Activated CD4-positive, alpha-beta memory T cell treated with anti-CD3 and anti-CD28 coated beads for 36 hours (primary cell): ENCODE results near the gene DKKL1. TPM values are rescaled to one million over a fixed set of nuclear protein-coding genes. Genes with fewer than 3 reads are reported as not detected.
A peak's percentile ranks its signal among the peaks of the same experiment; 100 is the strongest.

ENCODE experiments used
- CTCF ChIA-PET: fragments of 350-600 bp; sonication (Branson Sonifier 250); formaldehyde crosslinking; loops from one replicate; lab custom pipeline; 2021; ENCODE audit warnings: antibody characterized with exemption, inconsistent platforms; lab: Charles Lee
- POLR2A ChIA-PET: fragments of 350-600 bp; sonication (Branson Sonifier 250); formaldehyde crosslinking; loops from one replicate; lab custom pipeline; 2021; ENCODE audit warnings: antibody characterized with exemption; lab: Charles Lee
- DNase-seq: peaks from one replicate; pipeline ENCODE4 v3.0.0-alpha.2; 2020
- H3K27ac Mint-ChIP-seq: one replicate; pipeline ENCODE4 v1.8.0; 2021; ENCODE audit warnings: mixed read lengths
- H3K27me3 Mint-ChIP-seq: one replicate; pipeline ENCODE4 v1.8.0; 2021; ENCODE audit warnings: mixed read lengths
- H3K36me3 Mint-ChIP-seq: one replicate; pipeline ENCODE4 v1.8.0; 2021; ENCODE audit warnings: mixed read lengths
- H3K4me1 Mint-ChIP-seq: one replicate; pipeline ENCODE4 v1.8.0; 2021; ENCODE audit warnings: low read depth, mixed read lengths
- H3K4me3 Mint-ChIP-seq: one replicate; pipeline ENCODE4 v1.8.0; 2021; ENCODE audit warnings: mild to moderate bottlenecking, mixed read lengths
- H3K9me3 Mint-ChIP-seq: one replicate; pipeline ENCODE4 v1.8.0; 2021; ENCODE audit warnings: mixed read lengths
- intact Hi-C: fragments of 100-400 bp; cut with micrococcal nuclease; formaldehyde crosslinking; loops from one replicate; pipeline ENCODE4 v1.15.1; 2023
- total RNA-seq, 2 experiments: library from RNA; stranded (reverse); gene quantifications; one replicate each; pipeline ENCODE4 v1.2.3, GENCODE V29; 2021

The DKKL1 gene
- total RNA-seq, 2 experiments from 2014 or later = not detected

GRCh38 chr19:49408816-49409440 is 45.3 kb downstream of the DKKL1 start:
- CTCF ChIA-PET = interaction anchor here (1.1 to 1.5 kb wide), 3 partner anchors 15 to 18 kb away, joined by 3 to 8 read pairs (median 5); no protein-coding TSS in a partner anchor
- H3K4me3 Mint-ChIP-seq = peak overlapping the region; percentile 44
- peak overlapping the region; percentile 57 for H3K27ac Mint-ChIP-seq
- no peak for DNase-seq
- no peaks in the 10 kb centered on the region for H3K27me3 Mint-ChIP-seq
- H3K9me3 Mint-ChIP-seq = no peaks in the 10 kb centered on the region
- POLR2A ChIA-PET = interaction anchor here (0.8 kb wide), 1 partner anchor 13 kb away, joined by 3 read pairs; no protein-coding TSS in a partner anchor
- peaks cover 47% of the 10 kb centered on the region for H3K4me1 Mint-ChIP-seq
- H3K36me3 Mint-ChIP-seq = no peaks in the 10 kb centered on the region
- intact Hi-C loops = no loop called here

DNA sequence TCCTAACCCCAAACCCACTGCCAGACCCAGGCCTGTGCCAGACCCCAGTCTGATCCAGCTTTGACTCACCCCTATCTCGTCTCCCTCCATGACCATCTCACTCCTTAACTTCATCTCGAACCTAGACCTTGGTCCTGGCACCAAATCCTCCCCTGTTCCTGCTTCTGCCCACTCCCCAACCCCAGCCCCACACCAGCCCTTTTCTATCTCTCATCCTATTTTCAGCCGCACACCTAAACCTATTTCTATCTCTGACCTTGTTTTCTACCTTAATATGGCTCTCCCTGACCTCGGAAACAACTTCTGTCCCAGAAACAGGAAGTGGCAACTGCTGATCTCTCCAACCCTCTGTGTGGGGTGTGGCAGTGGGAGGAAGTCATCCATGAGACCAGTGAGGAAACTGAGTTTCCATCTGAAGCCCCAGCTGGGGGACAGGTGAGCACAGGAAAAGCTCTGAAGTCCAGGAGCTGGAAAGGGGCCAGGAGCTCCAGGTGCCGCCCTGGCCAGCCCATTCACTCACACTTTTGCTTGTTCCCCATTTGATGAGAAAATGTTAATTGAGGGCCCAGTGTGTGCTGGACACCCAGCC is 45.9 kb downstream of the DKKL1 start:
- ChIA-PET POLR2A (interaction anchor here (0.5 to 0.8 kb wide), 2 partner anchors 13 to 45 kb away, joined by 3 read pairs; no protein-coding TSS in a partner anchor), CTCF (interaction anchor here (1.1 to 1.5 kb wide), 4 partner anchors 14 to 66 kb away, joined by 3 to 8 read pairs (median 4); no protein-coding TSS in a partner anchor)
- DNase-seq = peak; percentile 43
- Mint-ChIP-seq H3K4me1 (peaks cover 47% of the 10 kb centered on the region), H3K9me3 (no peaks in the 10 kb centered on the region), H3K36me3 (no peaks in the 10 kb centered on the region), H3K4me3 (peak overlapping the region; percentile 44), H3K27ac (peak overlapping the region; percentile 57), H3K27me3 (no peaks in the 10 kb centered on the region)
- intact Hi-C loops = no loop called here

- no peaks in the 10 kb centered on the region for H3K27me3 Mint-ChIP-seq
- no peak overlapping the region for H3K27ac Mint-ChIP-seq
- no peak overlapping the region for H3K4me3 Mint-ChIP-seq
- CTCF ChIA-PET = interaction anchor here (0.9 to 1.4 kb wide), 2 partner anchors 10 to 110 kb away, joined by 3 to 4 read pairs; no protein-coding TSS in a partner anchor
- H3K4me1 Mint-ChIP-seq = peaks cover 50% of the 10 kb centered on the region
- no peaks in the 10 kb centered on the region for H3K9me3 Mint-ChIP-seq
- no peaks in the 10 kb centered on the region for H3K36me3 Mint-ChIP-seq
- POLR2A ChIA-PET = no interaction called here
- intact Hi-C loops = no loop called here
- DNase-seq = no peak
Measured at GRCh38 chr19:49411681-49412326, 48.1 kb downstream of the DKKL1 start.

DNA sequence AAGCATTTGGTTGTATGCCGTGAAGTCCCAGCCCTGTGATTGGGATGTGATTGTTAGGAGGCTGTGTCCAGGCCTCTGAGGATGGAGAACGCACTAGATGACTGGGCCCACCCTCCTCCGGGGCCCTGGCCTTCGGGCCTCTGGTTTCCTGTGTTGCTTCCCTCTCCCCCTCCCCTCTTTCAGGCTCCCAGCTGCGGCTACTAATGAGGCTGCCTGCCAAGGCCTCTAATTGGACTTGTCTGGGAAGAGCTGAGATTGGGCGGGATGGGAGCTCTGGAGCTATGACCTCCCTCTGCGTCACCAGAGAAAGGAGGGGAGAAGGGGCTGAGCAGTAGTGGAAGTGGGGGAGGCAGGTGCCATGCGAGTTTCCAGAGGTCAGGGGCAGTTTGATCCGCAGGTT is 49.7 kb downstream of the DKKL1 start:
- Mint-ChIP-seq H3K9me3 (no peaks in the 10 kb centered on the region), H3K27me3 (peaks cover 2% of the 10 kb centered on the region), H3K27ac (no peak overlapping the region), H3K36me3 (no peaks in the 10 kb centered on the region), H3K4me1 (peaks cover 37% of the 10 kb centered on the region), H3K4me3 (no peak overlapping the region)
- CTCF ChIA-PET = interaction anchor here (0.6 kb wide), 1 partner anchor 17 kb away, joined by 5 read pairs; no protein-coding TSS in a partner anchor
- POLR2A ChIA-PET = no interaction called here
- no peak for DNase-seq
- intact Hi-C loops = no loop called here

DNA sequence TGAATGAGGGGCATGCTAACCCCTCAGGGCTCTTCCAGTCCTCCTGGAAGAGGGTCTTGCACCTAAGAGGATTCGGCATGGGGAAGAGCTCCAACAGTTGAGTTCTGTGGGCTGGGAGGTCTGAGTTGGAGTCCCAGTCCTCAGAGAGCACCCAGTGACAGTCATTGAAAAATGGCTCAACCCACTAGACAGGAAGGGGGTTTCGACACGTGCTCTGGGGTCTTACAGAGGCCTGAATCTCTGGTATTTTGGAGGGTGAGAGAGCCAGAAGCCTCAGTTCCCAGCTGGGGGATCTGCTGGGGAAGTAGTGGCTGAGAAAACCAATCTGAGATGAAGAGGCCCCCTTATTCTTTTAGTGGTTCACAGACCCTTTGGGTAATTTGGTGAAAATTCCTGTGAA is 50.6 kb downstream of the DKKL1 start:
- no peak for DNase-seq
- Mint-ChIP-seq H3K9me3 (no peaks in the 10 kb centered on the region), H3K4me1 (peaks cover 28% of the 10 kb centered on the region), H3K27me3 (peaks cover 2% of the 10 kb centered on the region), H3K36me3 (no peaks in the 10 kb centered on the region), H3K4me3 (no peak overlapping the region), H3K27ac (no peak overlapping the region)
- intact Hi-C loops = no loop called here
- POLR2A ChIA-PET = no interaction called here
- CTCF ChIA-PET = no interaction called here

DNA sequence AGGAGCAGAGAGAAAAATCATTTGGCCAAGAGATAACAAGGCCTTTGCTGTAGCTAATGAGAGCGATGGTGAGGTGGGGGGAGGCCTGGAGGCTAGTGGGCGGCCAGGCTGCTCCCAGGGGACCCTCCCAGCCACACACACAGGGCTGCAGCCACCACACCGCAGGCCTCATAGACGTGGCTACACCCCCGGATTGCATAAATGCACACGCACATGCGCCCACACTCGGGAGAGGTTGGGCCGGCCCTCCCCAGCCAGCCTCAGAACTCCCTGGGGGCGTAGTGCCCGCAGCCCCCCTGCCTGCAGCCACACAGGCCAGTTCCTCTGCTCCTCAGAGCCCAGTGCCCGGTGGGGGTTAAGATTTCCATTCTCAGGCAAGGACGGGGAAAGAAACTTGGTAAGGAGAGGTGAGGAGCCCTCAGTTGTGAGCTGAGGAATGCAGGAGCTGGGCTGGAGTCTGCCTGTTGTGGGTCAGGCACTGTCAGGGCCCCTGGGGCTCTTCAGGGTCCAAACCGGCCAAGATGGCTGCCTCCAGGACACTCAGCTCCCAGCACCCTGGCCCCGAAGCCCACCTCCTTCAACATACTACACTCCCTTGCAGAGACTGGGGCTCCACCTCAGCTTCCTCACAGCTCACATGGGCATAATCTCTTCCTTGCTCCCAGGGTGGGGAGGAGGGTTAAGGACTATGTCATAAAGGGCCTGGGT is 51.6 kb downstream of the DKKL1 start:
- ChIA-PET POLR2A (no interaction called here), CTCF (no interaction called here)
- no peaks in the 10 kb centered on the region for H3K36me3 Mint-ChIP-seq
- no peak overlapping the region for H3K27ac Mint-ChIP-seq
- no peaks in the 10 kb centered on the region for H3K9me3 Mint-ChIP-seq
- no peak overlapping the region for H3K4me3 Mint-ChIP-seq
- no peak for DNase-seq
- H3K4me1 Mint-ChIP-seq = peaks cover 18% of the 10 kb centered on the region
- intact Hi-C loops = no loop called here
- peaks cover 9% of the 10 kb centered on the region for H3K27me3 Mint-ChIP-seq

DNA sequence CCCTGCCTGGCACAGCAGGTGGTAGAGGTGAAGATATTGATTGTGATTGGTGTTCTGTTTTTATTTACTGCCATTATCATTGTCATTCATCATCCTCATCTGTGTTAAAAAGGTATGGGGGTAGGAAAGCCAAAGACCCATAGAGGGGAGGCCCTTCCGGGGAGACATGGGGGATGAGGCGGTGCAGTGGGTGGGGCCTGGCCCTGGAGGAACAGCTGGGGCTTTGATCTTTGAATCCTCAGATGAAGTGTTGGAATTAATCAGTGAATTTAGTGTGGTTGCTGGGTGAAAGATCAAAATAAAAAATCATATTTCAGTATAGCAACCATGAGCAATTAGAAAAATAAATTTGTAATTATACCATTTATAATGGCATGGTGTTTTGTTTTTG is 52.1 kb downstream of the DKKL1 start:
- intact Hi-C loops = no loop called here
- peaks cover 19% of the 10 kb centered on the region for H3K4me1 Mint-ChIP-seq
- H3K4me3 Mint-ChIP-seq = no peak overlapping the region
- POLR2A ChIA-PET = no interaction called here
- H3K9me3 Mint-ChIP-seq = no peaks in the 10 kb centered on the region
- CTCF ChIA-PET = interaction anchor here (1.1 kb wide), 1 partner anchor 9 kb away, joined by 3 read pairs; no protein-coding TSS in a partner anchor
- no peaks in the 10 kb centered on the region for H3K36me3 Mint-ChIP-seq
- H3K27ac Mint-ChIP-seq = no peak overlapping the region
- H3K27me3 Mint-ChIP-seq = peaks cover 14% of the 10 kb centered on the region
- DNase-seq = no peak

- H3K27ac Mint-ChIP-seq = no peak overlapping the region
- no peaks in the 10 kb centered on the region for H3K36me3 Mint-ChIP-seq
- POLR2A ChIA-PET = no interaction called here
- H3K27me3 Mint-ChIP-seq = peaks cover 26% of the 10 kb centered on the region
- intact Hi-C loops = no loop called here
- H3K9me3 Mint-ChIP-seq = no peaks in the 10 kb centered on the region
- CTCF ChIA-PET = interaction anchor here (1.1 to 2.4 kb wide), 2 partner anchors 10 to 25 kb away, joined by 3 to 10 read pairs; no protein-coding TSS in a partner anchor
- DNase-seq = no peak
- H3K4me1 Mint-ChIP-seq = peaks cover 18% of the 10 kb centered on the region
- no peak overlapping the region for H3K4me3 Mint-ChIP-seq
Measured at GRCh38 chr19:49417088-49417487, 53.4 kb downstream of the DKKL1 start.

- peaks cover 35% of the 10 kb centered on the region for H3K27me3 Mint-ChIP-seq
- H3K4me1 Mint-ChIP-seq = peaks cover 23% of the 10 kb centered on the region
- no peak overlapping the region for H3K4me3 Mint-ChIP-seq
- H3K9me3 Mint-ChIP-seq = no peaks in the 10 kb centered on the region
- intact Hi-C loops = no loop called here
- POLR2A ChIA-PET = no interaction called here
- H3K36me3 Mint-ChIP-seq = no peaks in the 10 kb centered on the region
- no peak for DNase-seq
- CTCF ChIA-PET = interaction anchor here (1.6 to 2.4 kb wide), 3 partner anchors 16 to 220 kb away, joined by 5 to 10 read pairs (median 6); no protein-coding TSS in a partner anchor
- H3K27ac Mint-ChIP-seq = no peak overlapping the region
Measured at GRCh38 chr19:49418511-49418910, 54.8 kb downstream of the DKKL1 start.

DNA sequence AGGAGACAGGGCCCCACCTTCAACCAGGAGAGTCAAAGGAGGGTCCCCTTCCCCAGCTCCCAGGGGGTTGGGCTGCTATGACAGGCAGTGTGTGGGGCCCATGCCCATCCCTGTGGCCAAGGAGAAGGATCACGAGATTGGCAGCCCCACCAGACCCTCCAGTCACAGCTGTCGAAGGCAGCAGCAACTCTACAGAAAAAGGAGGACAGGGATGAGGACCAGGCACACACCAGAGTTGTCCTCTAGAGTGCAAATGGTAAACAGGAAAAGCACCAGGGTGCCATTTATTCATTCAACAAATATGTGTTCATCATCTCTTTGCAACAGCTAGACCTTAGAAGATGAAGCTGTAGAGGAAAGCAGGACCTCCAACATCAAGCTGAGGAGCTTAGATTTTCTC is 55.5 kb downstream of the DKKL1 start:
- intact Hi-C loops = no loop called here
- no peak overlapping the region for H3K4me3 Mint-ChIP-seq
- H3K27ac Mint-ChIP-seq = no peak overlapping the region
- H3K4me1 Mint-ChIP-seq = peaks cover 29% of the 10 kb centered on the region
- POLR2A ChIA-PET = no interaction called here
- CTCF ChIA-PET = interaction anchor here (1.6 to 2.4 kb wide), 3 partner anchors 15 to 220 kb away, joined by 5 to 10 read pairs (median 6); no protein-coding TSS in a partner anchor
- H3K27me3 Mint-ChIP-seq = peaks cover 41% of the 10 kb centered on the region
- no peaks in the 10 kb centered on the region for H3K9me3 Mint-ChIP-seq
- no peak for DNase-seq
- no peaks in the 10 kb centered on the region for H3K36me3 Mint-ChIP-seq

- Mint-ChIP-seq H3K4me3 (no peak overlapping the region), H3K36me3 (no peaks in the 10 kb centered on the region), H3K4me1 (peaks cover 29% of the 10 kb centered on the region), H3K27ac (no peak overlapping the region), H3K27me3 (peaks cover 47% of the 10 kb centered on the region), H3K9me3 (no peaks in the 10 kb centered on the region)
- DNase-seq = no peak
- ChIA-PET CTCF (interaction anchor here (0.6 to 1.3 kb wide), 5 partner anchors 19 to 322 kb away, joined by 3 to 4 read pairs (median 3); no protein-coding TSS in a partner anchor), POLR2A (no interaction called here)
- intact Hi-C loops = no loop called here
Measured at GRCh38 chr19:49420227-49420626, 56.5 kb downstream of the DKKL1 start.
